Muscle of back (tissue), 11 donors: ENCODE data around the gene LONRF3. TPM values are rescaled to one million over a fixed set of nuclear protein-coding genes. Genes with fewer than 3 reads are reported as not detected.
A peak's percentile ranks its signal among the peaks of the same experiment; 100 is the strongest.
"Not testable (repeated sequence)": the region's sequence is repeated elsewhere in the genome, so short reads cannot be mapped to it uniquely, and the experiment has no call there.

ENCODE experiments used
- DNase-seq, 3 donors: peaks; one replicate each; pipeline versions ENCODE4 v3.0.0 to v3.0.0-alpha.2; 2013
- polyA plus RNA-seq, 10 donors: library from polyadenylated mRNA; unstranded; fragments of 120-200 nt; gene quantifications; one replicate each; pipeline ENCODE4 v1.2.1, GENCODE V29; 2013; ENCODE audit not compliant: insufficient read length in 10 of 10

The LONRF3 gene
- polyA plus RNA-seq, 10 donors, result 1.2 to 3.1 (median 2.1) TPM

DNA sequence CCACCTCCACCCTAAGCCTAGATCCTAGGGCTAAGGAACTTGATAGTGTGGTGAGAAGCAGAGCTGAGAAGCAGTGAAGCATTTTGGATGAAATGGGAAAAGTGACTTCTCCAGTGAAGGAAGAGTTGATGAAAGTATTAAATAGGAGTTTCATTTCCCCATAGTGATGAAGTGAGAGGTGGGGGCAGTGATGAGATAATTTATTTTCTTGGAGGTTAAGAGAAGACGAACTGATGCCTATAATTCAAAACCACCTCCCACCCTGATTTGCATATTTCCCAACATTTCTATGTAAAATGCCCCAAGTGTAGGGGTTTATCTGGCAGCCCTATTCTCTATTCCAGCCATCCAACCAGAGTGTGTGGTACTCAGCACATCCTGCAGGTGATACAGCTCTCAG is 6.3 kb downstream of the LONRF3 start:
- no peak for DNase-seq

DNA sequence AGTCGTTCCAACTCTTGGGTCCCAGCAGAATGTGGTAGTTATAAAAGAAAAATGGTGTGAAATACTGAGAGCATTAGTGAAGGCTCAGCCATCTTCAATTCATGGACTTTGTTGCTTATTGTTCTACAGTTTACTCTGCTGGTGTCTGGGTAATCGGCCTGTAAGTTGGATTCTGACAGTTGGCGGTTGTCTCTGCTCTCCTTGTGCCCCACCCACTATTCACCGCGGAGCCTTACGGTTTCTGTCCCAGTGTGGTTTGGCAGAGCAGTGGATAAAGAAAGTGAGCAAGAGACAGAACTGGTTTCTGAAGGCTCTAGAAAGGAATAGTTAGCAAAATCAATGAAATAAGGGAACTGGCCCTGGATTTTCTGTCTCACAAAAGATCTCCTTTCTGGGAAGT is 9.1 kb downstream of the LONRF3 start:
- DNase-seq, result no peak

DNA sequence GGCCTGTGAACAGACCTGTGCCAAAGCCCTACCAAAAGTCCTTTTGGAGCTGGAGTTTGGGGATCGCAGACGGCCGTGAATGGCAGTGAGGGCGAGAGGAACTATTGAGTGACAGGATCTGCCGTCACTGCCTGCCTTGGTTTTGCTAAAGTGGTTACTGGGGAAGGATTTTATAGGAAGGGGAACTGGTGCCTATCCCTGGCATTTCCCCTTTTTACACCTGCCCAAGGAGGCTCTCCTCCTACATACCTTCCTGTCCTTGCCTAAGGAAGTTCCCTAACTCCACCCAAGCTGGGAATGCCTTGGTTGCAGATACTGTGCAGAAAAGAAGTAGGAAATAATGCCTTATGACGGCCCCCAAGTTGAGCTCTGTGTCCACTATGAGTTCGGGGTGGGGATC is 14.5 kb downstream of the LONRF3 start:
- no peak for DNase-seq

DNA sequence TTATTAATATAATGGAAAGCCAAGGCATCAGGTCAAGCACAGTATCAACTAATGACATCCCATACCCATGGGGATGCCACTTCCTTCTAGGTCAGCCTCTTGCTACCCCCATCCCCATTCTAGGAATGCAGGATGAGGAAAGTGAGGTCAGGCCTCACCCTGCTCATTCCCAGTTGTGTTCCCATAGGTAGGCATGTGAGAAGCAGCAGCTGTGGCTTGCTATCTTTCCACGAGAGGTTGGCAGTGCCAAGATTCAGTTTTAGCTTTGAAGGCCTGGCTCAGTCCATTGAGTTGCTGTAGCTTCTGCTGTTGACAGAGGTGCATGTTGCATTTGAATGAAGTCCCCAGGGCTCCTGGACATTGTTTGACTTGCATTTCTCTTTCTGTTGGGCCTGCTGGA is 15.5 kb downstream of the LONRF3 start:
- no peak for DNase-seq

DNA sequence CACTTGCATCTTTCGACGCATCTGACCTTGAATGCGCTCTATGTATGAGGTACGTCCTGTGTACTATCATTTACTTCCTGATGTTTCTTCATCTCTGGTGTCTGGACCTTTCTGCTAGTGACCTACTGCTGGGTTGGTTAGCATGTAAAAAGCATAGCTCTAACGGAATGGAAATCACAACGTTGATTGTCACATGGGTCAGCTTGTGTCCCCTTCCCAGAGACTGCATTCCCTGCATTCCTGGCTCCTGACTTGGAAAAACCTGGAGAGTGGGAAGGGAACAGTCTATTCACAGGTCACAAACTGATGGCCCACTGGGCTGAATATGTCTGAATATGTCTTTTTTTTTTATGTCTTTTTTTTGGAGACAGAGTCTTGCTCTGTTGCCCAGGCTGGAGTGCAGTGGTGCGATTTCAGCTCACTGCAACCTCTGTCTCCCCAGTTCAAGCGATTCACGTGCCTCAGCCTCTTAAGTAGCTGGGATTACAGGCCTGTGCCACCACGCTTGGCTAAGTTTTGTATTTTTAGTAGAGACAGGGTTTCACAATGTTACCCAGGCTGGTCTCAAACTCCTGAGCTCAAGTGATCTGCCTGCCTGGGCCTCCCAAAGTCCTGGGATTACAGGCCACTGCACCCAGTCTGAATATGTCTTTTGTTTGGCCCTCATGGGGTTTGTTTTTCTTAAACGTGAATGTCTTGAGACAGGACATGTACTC is 16.3 kb downstream of the LONRF3 start:
- no peak for DNase-seq

DNA sequence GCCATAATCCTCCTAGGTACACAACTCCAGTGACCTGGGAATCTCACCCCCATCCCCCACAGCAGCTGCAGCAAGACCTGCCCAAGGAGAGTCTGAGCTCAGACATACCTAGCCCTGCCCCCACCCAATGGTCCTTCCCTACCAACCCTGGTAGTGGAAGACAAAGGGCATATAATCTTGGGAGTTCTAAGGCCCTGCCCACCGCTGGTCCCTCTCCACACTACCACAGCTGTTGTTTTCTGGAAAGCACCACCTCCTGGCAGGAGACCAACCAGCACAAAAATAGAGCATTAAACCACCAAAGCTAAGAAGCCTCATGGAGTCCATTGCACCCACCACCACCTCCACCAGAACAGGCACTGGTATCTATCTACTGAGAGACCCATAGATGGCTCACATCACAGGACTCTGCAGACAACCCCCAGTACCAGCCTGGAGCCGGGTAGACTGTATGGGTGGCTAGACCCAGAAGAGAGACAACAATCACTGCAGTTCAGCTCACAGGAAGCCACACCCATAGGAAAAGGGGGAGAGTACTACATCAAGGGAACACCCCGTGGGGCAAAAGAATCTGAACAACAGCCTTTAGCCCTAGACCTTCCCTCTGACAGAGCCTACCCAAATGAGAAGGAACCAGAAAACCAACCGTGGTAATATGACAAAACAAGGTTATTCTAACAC is 18.2 kb downstream of the LONRF3 start:
- not testable (repeated sequence) for DNase-seq

DNA sequence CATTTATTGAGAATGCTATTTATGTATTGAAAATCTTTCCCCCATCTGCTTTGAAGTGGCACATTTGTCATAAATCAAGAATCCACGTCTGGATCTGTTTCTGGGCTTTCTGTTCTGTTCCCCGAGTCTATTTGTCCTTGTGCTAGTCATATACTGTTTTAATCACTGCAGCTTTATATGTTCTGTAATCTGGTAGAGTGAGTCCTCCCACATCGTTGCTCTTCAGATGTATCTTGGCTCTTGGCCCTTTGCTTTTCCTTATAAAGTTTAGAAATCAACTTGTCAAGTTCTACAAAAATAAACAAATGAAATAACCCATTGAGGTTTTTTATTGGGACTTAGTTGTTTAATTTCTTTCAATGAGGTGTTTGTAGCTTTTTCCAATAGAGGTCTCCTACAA is 29.0 kb downstream of the LONRF3 start:
- no peak for DNase-seq

DNA sequence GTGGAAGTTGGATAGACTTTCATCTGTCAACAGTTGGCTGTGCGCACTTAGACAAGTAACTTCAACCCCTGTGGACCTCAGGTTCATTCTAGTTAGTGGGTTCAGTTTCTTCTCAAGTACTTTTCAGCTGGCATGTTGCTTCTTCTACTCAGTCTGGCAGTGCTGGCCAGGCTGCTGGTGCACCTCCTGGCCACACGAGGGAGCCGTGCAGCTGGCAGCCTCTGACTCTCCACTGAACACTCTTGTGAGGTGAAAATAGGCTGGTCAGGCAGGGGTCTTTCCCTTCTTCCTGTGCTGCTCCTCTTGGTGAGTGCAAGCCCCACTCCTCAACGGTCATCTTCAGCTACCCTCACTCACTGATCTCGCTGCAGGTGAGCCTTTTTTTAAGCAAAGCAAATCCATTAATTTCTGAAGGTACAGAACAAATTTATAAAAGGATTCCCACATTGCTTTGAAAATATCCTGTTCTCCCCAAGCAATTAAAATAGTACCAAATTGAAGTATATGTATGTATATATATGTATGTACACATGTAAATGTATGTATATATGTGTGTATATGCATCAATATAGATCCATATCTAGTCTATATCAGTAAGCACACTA is 30.6 kb downstream of the LONRF3 start:
- peak in 2 of 3 donors; percentile 20 to 37 for DNase-seq

DNA sequence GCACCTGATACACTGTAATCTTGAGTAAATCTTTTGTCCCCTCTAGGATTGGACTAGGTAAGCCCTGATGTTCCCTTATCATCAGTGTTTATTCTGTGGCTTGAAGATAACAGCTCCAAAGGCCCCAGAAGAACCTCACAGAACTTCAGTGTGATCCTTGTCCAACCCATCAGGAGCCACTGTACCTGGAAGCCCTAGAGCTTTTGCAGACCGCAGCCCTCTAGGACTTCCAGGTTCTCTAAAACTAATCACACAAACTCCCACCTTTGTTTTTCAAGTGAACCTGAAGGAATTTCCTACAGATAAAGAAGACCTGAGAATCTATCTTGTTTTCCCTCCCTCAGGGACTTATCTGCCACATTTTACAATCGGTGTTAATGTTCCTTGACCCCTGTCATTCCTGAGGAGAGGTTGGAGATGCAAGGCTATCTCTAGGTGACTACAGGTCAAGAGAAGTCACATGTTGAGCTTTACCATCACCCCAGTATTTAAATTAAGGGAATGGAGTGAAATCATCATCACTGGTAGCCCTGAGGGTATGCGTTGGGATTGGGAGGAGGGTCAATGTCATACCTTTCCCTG is 32.9 kb downstream of the LONRF3 start:
- no peak for DNase-seq

DNA sequence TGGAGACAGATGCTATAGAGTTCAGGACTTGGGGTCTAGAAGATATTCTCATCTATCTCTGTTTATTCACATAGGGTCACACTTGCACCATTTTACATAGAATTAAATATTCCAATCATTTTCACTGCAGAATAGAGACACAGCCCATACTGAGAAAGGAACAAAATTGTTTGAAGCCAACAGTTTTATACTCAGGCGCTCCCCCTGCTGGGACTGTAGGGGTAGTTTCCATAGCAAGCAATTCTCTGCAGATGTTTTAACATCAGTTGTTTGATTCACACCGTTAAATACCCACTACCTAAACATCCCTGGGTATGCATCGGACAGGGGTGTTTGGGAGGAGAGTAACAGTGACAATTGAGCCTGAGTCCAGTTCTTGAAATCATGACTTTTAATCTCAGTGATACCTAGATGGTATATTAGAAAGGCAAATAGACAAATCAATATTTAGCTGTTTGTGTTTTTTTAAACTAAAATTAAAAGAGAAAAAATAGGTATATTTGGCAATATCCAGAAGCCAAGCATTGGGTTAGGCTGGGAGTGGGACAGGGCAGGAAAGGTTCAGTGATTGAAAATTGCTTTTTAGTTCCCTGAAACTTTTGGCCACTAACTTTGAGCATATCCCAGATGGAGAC is 33.8 kb downstream of the LONRF3 start:
- DNase-seq, result peak in 2 of 3 donors; percentile 30 to 55

DNA sequence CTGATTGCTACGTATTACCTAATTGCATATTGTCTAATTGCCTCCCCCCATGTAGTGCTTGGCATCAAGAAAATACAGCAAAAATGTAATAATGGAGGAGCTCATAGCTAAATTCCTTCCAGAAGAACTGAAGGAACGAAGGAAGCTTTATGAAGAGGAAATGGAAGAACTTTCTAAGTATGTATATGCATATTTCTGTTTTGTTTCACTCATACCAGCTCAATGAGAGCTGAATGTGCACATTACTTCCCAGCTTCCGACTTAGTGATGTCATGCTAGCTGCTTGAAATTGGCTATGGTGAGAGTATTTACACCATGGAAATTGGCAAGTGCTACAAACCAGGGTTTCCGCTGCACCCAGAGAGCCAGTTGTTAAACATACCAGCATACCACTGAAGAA is 34.7 kb downstream of the LONRF3 start:
- no peak for DNase-seq

DNA sequence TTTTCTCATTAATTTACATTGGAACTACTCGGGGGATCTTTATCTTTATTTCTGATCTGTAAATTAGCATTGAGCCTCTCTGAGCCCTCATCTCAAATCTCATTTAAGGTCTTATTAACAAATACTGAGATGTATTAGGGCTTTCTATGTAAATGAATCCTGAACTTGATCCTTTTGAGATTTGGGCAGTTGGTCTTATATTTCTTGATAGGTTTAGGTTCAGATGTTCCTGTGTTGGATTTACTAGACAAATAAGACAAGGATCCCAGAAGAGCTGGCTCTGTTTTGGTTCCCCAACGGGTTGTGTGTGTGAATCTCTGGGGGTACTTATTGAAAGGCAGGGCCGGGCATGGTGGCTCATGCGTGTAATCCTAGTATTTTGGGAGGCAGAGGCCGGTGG is 36.1 kb downstream of the LONRF3 start:
- DNase-seq, result no peak

DNA sequence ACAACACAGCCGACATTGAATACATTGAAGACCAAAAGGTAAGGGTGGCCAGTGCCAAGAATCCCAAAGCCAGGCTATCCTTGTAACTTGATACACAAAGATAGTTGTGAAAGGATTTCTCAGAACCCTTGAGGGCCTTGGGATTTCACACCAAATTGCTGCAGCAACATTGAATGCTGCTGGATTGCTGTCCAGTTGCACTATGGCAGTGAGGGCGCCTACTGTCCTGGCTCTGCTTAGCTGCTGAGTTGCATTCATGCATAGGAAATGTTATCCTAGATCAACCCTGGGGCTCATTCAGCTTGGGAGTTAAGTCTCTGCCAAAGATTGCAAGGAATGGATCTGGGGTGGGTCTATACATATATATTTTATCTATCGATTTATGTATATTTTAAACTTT is 38.7 kb downstream of the LONRF3 start:
- DNase-seq, result no peak

DNA sequence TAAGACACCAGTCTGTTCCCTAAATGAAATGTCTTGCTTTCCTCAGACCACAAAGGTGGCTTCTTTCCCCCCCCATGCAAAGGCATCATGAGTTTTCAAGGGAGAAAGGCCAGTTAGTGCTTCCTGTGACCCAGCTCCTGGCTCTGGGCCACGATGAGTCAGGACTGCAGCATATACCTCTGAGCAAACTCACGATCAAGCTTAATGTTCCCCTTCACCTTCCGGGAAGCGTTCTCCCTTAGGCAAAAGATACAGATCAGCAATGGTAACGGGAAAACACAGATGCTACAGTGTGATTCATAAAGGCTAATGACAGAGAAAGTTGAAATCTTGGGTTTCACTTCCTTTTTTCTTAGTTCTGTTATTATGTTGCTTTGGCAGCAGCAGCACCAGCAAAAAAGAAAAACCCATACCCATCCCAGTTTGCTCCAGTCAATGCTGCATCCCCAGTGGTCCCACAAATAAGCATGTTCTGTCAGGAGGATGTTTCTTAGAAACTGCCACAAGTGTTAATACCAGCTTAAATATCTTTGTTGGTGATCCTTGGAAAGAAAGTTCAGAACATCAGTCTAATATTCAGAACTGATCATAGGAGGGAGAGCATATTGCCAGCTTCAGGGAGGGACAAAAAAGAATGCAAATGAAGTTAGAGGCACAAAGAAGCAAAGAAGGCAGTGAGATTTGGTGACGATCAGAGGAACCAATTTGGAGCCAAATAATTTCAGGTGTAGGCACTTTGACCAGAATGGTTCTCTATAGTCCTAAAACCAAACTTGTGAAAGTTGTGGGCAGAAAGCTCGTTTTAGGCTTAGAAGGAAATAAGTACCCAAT is 41.2 kb downstream of the LONRF3 start:
- peak; percentile 13 to 27 (median 22) for DNase-seq

DNA sequence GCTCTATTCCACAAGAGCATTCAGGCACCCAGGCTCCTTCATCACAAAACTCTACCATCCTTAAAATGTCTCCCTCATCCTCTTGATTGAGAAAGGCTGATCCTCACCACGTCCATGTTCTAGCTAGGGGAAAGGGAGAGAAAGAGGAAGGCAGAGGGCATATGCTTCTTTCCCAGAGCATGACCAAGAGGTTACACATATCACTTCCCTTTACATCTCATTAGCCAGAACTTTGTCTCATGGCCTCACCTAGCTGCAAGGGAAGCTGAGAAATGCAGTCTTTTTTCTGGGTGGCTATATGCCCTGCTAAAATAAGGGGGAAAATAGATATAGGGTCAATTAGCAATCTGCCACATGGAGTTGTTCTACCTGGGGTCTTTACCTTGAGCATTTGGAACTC is 42.7 kb downstream of the LONRF3 start:
- DNase-seq, result no peak

DNA sequence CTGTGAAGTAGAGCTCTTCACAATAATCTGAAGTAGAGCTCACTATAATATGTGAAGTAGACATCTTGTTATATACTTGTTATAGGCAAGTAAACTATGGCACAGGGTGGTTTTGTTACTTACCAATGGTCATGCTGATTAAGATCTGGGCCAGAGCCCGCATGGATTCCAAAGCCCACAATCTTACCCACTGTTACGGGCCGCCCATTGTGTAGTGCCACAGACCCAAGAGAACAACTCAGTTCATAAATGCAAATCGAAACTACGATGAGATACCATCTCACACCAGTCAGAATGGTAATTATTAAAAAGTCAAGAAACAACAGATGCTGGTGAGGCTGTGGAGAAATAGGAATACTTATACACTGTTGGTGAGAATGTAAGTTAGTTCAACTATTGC is 51.5 kb downstream of the LONRF3 start:
- DNase-seq, result no peak

DNA sequence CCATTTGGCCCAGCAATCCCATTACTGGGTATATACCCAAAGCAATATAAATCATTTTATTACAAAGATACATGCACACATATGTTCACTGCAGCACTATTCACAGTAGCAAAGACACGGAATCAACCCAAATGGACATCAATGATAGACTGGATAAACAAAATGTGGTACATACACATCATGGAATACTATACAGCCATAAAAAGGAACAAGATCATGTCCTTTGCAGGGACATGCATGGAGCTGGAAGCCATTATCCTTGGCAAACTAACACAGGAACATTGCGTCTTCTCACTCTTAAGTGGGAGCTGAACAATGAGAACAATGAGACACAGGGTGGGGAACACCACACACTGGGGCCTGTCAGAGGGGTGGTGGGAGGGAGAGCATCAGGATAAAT is 51.9 kb downstream of the LONRF3 start:
- DNase-seq, result not testable (repeated sequence)

DNA sequence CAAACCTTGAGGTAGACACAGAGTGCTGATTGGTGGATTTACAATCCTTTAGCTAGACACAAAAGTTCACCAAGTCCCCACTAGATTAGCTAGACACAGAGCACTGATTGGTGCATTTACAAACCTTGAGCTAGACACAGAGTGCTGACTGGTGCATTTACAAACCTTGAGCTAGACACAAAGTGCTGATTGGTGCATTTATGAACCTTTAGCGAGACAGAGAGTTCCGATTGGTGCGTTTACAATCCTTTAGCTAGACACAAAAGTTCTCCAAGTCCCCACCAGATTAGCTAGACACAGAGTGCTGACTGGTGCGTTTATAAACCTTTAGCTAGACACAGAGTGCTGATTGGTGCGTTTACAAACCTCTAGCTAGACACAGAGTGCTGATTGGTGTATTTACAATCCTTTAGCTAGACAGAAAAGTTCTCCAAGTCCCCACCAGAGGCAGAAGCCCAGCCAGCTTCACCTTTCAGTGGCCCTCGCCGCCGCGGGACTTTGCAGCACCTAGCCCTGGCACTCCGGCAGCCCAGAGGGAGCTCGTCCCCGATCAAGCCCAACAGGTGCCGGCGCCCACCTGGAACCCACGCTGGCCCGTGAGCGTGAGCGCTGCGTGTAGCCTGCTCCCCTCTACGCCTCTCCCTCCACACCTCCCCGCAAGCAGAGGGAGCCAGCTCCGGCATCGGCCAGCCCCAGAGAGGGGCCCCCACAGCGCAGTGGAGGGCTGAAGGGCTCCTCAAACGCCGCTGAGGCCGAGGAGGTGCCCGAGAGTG is 53.7 kb downstream of the LONRF3 start:
- not testable (repeated sequence) for DNase-seq

DNA sequence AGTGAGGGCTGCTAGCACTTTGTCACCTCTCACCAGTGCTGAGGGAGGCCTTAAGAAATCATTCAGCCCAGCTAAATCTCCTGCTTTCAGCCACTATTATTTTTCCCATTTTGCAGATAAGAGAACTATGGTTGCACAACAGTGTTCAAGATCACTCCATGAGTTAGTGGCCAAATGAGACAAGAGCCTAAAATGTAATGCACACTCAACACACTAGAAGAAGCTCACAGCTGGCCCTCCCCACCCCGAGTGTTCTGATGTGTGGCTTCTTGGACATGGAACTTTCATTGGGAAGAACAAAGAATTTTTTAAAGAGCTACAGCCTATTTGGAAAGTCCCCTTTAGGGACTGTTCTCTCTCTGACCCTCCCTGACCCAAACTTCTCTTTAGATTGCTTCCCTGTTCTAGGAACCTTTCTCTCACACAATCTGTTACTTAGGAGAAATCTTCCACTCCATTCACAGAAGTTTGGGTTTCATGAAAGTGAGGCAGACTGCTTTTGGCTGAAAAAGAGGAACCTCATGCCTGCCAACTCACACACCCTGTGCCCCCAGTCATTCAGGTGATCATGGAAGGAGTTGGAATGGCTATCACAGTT is 54.4 kb downstream of the LONRF3 start:
- no peak for DNase-seq

DNA sequence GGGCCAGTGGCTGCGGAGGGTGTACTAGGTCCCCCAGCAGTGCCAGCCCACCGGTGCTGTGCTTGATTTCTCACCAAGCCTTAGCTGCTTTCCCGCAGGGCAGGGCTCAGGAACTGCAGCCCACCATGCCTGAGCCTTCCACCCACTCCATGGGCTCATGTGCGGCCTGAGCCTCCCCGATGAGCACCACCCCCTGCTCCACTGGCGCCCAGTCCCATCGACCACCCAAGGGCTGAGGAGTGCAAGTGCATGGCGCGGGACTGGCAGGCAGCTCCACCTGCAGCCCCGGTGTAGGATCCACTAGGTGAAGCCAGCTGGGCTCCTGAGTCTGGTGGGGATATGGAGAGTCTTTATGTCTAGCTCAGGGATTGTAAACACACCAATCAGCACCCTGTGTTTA is 55.2 kb downstream of the LONRF3 start:
- DNase-seq, result not testable (repeated sequence)
